ENCODE measurements around the gene ABI3BP.

Gene ABI3BP

GRCh38 chr3:100871306-100871705, 121.9 kb downstream of the ABI3BP start:
- Histone ChIP-seq H3K27ac (ENCODE audit: low read length) (no peak overlapping the region), H3F3A (ENCODE audit: insufficient read depth, low read length) (no peaks in the 10 kb centered on the region), H3K4me3 (ENCODE audit: low read length) (no peak overlapping the region), H3K4me1 (ENCODE audit: low read length) (no peaks in the 10 kb centered on the region), H3K27me3 (replicated peaks; ENCODE audit: insufficient read depth, low read length) (no peaks in the 10 kb centered on the region), H3K4me2 (ENCODE audit: low read depth, low read length) (no peak overlapping the region), H3K36me3 (replicated peaks; ENCODE audit: insufficient read depth, low read length) (no peaks in the 10 kb centered on the region), H3K9me2 (replicated peaks; ENCODE audit: insufficient read depth, low read length) (no peaks in the 10 kb centered on the region), H3K9ac (ENCODE audit: low read length) (no peak overlapping the region), H3K9me3 (replicated peaks; ENCODE audit: insufficient read depth, low read length) (no peaks in the 10 kb centered on the region), H3K79me2 (ENCODE audit: low read length) (no peaks in the 10 kb centered on the region), H4K20me1 (ENCODE audit: insufficient read depth, low read length) (no peaks in the 10 kb centered on the region), H2AFZ (ENCODE audit: low read length) (no peak overlapping the region)
- DNase-seq: no peak
- no peak for TF ChIP-seq EZH2phosphoT487 (IDR thresholded peaks at IDR 0.05; ENCODE audit: low read length)
- no peak for TF ChIP-seq CTCF (IDR thresholded peaks at IDR 0.05; ENCODE audit: low read length)
- TF ChIP-seq EZH2 (optimal IDR thresholded peaks at IDR 0.05; ENCODE audit: low read depth, low read length): no peak

- DNase-seq: no peak
- no peak overlapping the region for H3K4me2 ChIP-seq (ENCODE audit: low read depth, low read length)
- H2AFZ ChIP-seq (ENCODE audit: low read length): no peak overlapping the region
Measured at GRCh38 chr3:100869787-100870186, 123.4 kb downstream of the ABI3BP start.

GRCh38 chr3:100868894-100869293, 124.3 kb downstream of the ABI3BP start:
- H3K4me1 ChIP-seq (ENCODE audit: low read length): no peaks in the 10 kb centered on the region
- no peak overlapping the region for H3K27ac ChIP-seq (ENCODE audit: low read length)
- H3K9me3 ChIP-seq (replicated peaks; ENCODE audit: insufficient read depth, low read length): no peaks in the 10 kb centered on the region
- no peaks in the 10 kb centered on the region for H3K36me3 ChIP-seq (replicated peaks; ENCODE audit: insufficient read depth, low read length)
- no peak overlapping the region for H2AFZ ChIP-seq (ENCODE audit: low read length)
- DNase-seq: no peak
- H3F3A ChIP-seq (ENCODE audit: insufficient read depth, low read length): no peaks in the 10 kb centered on the region
- no peaks in the 10 kb centered on the region for H3K79me2 ChIP-seq (ENCODE audit: low read length)
- H3K9me2 ChIP-seq (replicated peaks; ENCODE audit: insufficient read depth, low read length): no peaks in the 10 kb centered on the region
- no peaks in the 10 kb centered on the region for H3K27me3 ChIP-seq (replicated peaks; ENCODE audit: insufficient read depth, low read length)
- no peak overlapping the region for H3K9ac ChIP-seq (ENCODE audit: low read length)
- no peak for TF ChIP-seq EZH2 (optimal IDR thresholded peaks at IDR 0.05; ENCODE audit: low read depth, low read length)
- TF ChIP-seq EZH2phosphoT487 (IDR thresholded peaks at IDR 0.05; ENCODE audit: low read length): no peak
- TF ChIP-seq CTCF (IDR thresholded peaks at IDR 0.05; ENCODE audit: low read length): no peak
- no peak overlapping the region for H3K4me2 ChIP-seq (ENCODE audit: low read depth, low read length)
- no peaks in the 10 kb centered on the region for H4K20me1 ChIP-seq (ENCODE audit: insufficient read depth, low read length)
- H3K4me3 ChIP-seq (ENCODE audit: low read length): no peak overlapping the region

More at GRCh38 chr3:100869787-100870186, 123.4 kb downstream of the ABI3BP start:
- TF ChIP-seq EZH2 (optimal IDR thresholded peaks at IDR 0.05; ENCODE audit: low read depth, low read length) (no peak), CTCF (IDR thresholded peaks at IDR 0.05; ENCODE audit: low read length) (no peak), EZH2phosphoT487 (IDR thresholded peaks at IDR 0.05; ENCODE audit: low read length) (no peak)
- no peak overlapping the region for H3K9ac ChIP-seq (ENCODE audit: low read length)
- no peaks in the 10 kb centered on the region for H3K79me2 ChIP-seq (ENCODE audit: low read length)
- H3K36me3 ChIP-seq (replicated peaks; ENCODE audit: insufficient read depth, low read length): no peaks in the 10 kb centered on the region
- H3F3A ChIP-seq (ENCODE audit: insufficient read depth, low read length): no peaks in the 10 kb centered on the region
- H3K4me3 ChIP-seq (ENCODE audit: low read length): no peak overlapping the region
- no peak overlapping the region for H3K27ac ChIP-seq (ENCODE audit: low read length)
- no peaks in the 10 kb centered on the region for H4K20me1 ChIP-seq (ENCODE audit: insufficient read depth, low read length)
- no peaks in the 10 kb centered on the region for H3K9me2 ChIP-seq (replicated peaks; ENCODE audit: insufficient read depth, low read length)
- no peaks in the 10 kb centered on the region for H3K27me3 ChIP-seq (replicated peaks; ENCODE audit: insufficient read depth, low read length)
- H3K9me3 ChIP-seq (replicated peaks; ENCODE audit: insufficient read depth, low read length): no peaks in the 10 kb centered on the region
- H3K4me1 ChIP-seq (ENCODE audit: low read length): no peaks in the 10 kb centered on the region

All from MM.1S (cell line).